GM12878 (cell line): ENCODE measurements around the gene ITGA7. TPM values are rescaled to one million over a fixed set of nuclear protein-coding genes. Genes with fewer than 3 reads are reported as not detected.
A peak's percentile ranks its signal among the peaks of the same experiment; 100 is the strongest.

Source experiments
- ATF7 ChIP-seq: fragments of 450-650 bp; IDR thresholded peaks from 2 replicates; pipeline ENCODE4 v1.6.1; 2016; ENCODE audit warnings: low read depth, mild to moderate bottlenecking
- BCL11A ChIP-seq: IDR thresholded peaks from 2 replicates; pipeline ENCODE4 v1.6.1; 2011; ENCODE audit warnings: low read depth, low read length
- HDAC2 ChIP-seq: fragments of 200-600 bp; sonication (generic); IDR thresholded peaks from 2 replicates; pipeline ENCODE4 v1.6.1; 2017
- POU2F2 ChIP-seq: IDR thresholded peaks from 3 replicates; pipeline ENCODE4 v1.6.1; 2011; ENCODE audit warnings: low read depth, mild to moderate bottlenecking, low read length, borderline replicate concordance
- SUZ12 ChIP-seq: fragments of 200-600 bp; sonication (generic); IDR thresholded peaks from one replicate; pipeline ENCODE4 v1.6.1; 2018; ENCODE audit warnings: antibody characterized with exemption, mild to moderate bottlenecking; ENCODE audit not compliant: unreplicated experiment
- TBL1XR1 ChIP-seq: IDR thresholded peaks from 2 replicates; pipeline ENCODE4 v1.6.1; 2012; ENCODE audit warnings: low read depth, low read length, improper control_type of control experiment
- ZNF24 ChIP-seq: fragments of 450-650 bp; IDR thresholded peaks from 2 replicates; pipeline ENCODE4 v1.6.1; 2017; ENCODE audit warnings: antibody characterized with exemption, mild to moderate bottlenecking
- polyA plus RNA-seq, 11 experiments: library from polyadenylated mRNA; depleted of rRNA in 4 of 11; unstranded in 6 of 11; stranded (reverse) in 5 of 11; fragments of >200 nt; fragmentation: Nextera tagmentation in 4 of 11; fragmentation: Illumina TruSeq in 1 of 11; extraction: Ambion mirVana in 4 of 11; extraction: Trizol in 1 of 11; gene quantifications; 1 replicate in 1 of 11; 2 replicates in 10 of 11; pipeline versions ENCODE4 v1.2.1 to v1.2.3, GENCODE V29; 2011 to 2016; ENCODE audit warnings: inconsistent platforms in 2 of 11, missing spikeins in 2 of 11, low read depth in 1 of 11
- total RNA-seq, 4 experiments: library from RNA; depleted of rRNA in 3 of 4; stranded (reverse); fragments of >200 nt in 3 of 4; fragmentation: Illumina TruSeq in 1 of 4; extraction: Trizol in 1 of 4; gene quantifications; 2 replicates each; pipeline versions ENCODE4 v1.2.1 to v1.2.3, GENCODE V29; 2013 to 2021
- TF ChIP-seq, protein P1 (sequence below): fragments of 450-650 bp; IDR thresholded peaks from 2 replicates; pipeline ENCODE4 v1.6.1; 2017; ENCODE audit warnings: mild to moderate bottlenecking, moderate library complexity
- TF ChIP-seq, protein P2 (sequence below): IDR thresholded peaks from 2 replicates; pipeline ENCODE4 v1.6.1; 2011; ENCODE audit warnings: borderline replicate concordance, low read depth, mild to moderate bottlenecking, moderate library complexity, low read length; ENCODE audit not compliant: insufficient read depth, poor library complexity, severe bottlenecking
- TF ChIP-seq, protein P3 (sequence below): fragments of 450-650 bp; IDR thresholded peaks from 2 replicates; pipeline ENCODE4 v1.6.1; 2017; ENCODE audit warnings: mild to moderate bottlenecking, moderate library complexity
- TF ChIP-seq, protein P4 (sequence below), 3 experiments: IDR thresholded peaks in 2 of 3; conservative IDR thresholded peaks in 1 of 3; 2 replicates each; pipeline ENCODE4 v1.5.1; 2011; ENCODE audit warnings: low read depth in 3 of 3, low read length in 3 of 3, mild to moderate bottlenecking in 3 of 3, control low read depth in 2 of 3, moderate library complexity in 2 of 3, inconsistent platforms in 1 of 3, mixed read lengths in 1 of 3; ENCODE audit not compliant: control insufficient read depth in 2 of 3, insufficient read depth in 1 of 3; ENCODE audit errors: extremely low read depth in 1 of 3
- TF ChIP-seq, protein P5 (sequence below): IDR thresholded peaks from 2 replicates; pipeline ENCODE4 v1.6.1; 2011; ENCODE audit warnings: low read depth, low read length, improper control_type of control experiment, borderline replicate concordance
- TF ChIP-seq, protein P6 (sequence below): IDR thresholded peaks from 2 replicates; pipeline ENCODE4 v1.6.1; 2011; ENCODE audit warnings: borderline replicate concordance, low read depth, mild to moderate bottlenecking, moderate library complexity, mixed read lengths, low read length; ENCODE audit not compliant: insufficient read depth; ENCODE audit errors: extremely low read length

The ITGA7 gene
- total and polyA plus RNA-seq, 10 of the 15 experiments (the other 5 are each of a cell fraction or from before 2014, with no cell fraction given), result 0.18 to 5.1 (median 1.5) TPM

DNA sequence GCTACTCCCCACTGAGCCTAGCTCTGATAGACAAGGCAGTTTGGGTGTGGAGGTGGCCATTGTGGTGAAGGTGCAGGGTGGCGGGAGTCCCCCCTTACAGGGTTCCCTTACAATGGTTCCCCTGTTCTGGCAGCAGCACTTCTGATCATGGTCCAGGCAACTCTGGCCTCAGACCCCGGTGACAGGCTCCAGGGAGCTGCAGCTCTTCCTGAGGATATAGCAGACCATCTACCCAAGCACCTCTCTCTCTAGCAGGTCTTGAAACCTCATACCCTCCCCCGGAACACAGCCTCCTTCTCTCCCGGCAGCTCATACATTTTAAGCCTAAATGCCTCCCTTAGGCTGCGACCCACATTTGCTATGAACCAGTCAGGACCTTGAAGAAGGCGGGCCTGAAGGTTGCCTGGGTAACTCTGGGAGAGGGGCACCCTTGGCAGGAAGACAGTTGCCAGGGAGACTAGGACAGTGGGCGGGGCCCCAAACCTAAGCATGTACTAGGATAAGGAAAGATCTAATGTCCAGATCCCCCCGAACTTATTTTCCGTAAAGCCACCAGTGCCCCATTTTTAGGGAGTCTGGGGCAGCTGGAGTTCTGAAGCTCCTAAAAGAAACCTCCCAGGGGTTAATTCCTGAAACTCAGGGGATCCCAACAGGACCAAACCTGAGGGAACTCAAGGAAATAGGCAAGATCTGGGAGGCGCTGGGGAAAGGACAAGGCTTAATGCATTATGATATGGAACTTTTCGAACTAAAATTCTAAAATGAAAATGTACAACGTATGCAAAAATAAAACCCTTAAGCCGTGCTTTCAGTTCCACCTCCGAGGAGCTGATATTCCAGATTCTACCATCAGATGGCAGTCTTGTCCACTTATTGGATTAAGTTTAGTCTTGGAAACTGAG, 30.7 kb upstream of the ITGA7 start (continued):
- TF ChIP-seq, protein P1, sequence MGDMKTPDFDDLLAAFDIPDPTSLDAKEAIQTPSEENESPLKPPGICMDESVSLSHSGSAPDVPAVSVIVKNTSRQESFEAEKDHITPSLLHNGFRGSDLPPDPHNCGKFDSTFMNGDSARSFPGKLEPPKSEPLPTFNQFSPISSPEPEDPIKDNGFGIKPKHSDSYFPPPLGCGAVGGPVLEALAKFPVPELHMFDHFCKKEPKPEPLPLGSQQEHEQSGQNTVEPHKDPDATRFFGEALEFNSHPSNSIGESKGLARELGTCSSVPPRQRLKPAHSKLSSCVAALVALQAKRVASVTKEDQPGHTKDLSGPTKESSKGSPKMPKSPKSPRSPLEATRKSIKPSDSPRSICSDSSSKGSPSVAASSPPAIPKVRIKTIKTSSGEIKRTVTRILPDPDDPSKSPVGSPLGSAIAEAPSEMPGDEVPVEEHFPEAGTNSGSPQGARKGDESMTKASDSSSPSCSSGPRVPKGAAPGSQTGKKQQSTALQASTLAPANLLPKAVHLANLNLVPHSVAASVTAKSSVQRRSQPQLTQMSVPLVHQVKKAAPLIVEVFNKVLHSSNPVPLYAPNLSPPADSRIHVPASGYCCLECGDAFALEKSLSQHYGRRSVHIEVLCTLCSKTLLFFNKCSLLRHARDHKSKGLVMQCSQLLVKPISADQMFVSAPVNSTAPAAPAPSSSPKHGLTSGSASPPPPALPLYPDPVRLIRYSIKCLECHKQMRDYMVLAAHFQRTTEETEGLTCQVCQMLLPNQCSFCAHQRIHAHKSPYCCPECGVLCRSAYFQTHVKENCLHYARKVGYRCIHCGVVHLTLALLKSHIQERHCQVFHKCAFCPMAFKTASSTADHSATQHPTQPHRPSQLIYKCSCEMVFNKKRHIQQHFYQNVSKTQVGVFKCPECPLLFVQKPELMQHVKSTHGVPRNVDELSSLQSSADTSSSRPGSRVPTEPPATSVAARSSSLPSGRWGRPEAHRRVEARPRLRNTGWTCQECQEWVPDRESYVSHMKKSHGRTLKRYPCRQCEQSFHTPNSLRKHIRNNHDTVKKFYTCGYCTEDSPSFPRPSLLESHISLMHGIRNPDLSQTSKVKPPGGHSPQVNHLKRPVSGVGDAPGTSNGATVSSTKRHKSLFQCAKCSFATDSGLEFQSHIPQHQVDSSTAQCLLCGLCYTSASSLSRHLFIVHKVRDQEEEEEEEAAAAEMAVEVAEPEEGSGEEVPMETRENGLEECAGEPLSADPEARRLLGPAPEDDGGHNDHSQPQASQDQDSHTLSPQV, result no peak
- TF ChIP-seq, protein P2, sequence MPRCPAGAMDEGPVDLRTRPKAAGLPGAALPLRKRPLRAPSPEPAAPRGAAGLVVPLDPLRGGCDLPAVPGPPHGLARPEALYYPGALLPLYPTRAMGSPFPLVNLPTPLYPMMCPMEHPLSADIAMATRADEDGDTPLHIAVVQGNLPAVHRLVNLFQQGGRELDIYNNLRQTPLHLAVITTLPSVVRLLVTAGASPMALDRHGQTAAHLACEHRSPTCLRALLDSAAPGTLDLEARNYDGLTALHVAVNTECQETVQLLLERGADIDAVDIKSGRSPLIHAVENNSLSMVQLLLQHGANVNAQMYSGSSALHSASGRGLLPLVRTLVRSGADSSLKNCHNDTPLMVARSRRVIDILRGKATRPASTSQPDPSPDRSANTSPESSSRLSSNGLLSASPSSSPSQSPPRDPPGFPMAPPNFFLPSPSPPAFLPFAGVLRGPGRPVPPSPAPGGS, result no peak
- TF ChIP-seq ATF7 (peak; percentile 50; the same call in 1 of the 2 replicates), SUZ12 (no peak), ZNF24 (no peak), TBL1XR1 (no peak), POU2F2 (peak; percentile 54; the same call in 1 of the 3 replicates), BCL11A (no peak), HDAC2 (no peak)
- TF ChIP-seq, protein P3, sequence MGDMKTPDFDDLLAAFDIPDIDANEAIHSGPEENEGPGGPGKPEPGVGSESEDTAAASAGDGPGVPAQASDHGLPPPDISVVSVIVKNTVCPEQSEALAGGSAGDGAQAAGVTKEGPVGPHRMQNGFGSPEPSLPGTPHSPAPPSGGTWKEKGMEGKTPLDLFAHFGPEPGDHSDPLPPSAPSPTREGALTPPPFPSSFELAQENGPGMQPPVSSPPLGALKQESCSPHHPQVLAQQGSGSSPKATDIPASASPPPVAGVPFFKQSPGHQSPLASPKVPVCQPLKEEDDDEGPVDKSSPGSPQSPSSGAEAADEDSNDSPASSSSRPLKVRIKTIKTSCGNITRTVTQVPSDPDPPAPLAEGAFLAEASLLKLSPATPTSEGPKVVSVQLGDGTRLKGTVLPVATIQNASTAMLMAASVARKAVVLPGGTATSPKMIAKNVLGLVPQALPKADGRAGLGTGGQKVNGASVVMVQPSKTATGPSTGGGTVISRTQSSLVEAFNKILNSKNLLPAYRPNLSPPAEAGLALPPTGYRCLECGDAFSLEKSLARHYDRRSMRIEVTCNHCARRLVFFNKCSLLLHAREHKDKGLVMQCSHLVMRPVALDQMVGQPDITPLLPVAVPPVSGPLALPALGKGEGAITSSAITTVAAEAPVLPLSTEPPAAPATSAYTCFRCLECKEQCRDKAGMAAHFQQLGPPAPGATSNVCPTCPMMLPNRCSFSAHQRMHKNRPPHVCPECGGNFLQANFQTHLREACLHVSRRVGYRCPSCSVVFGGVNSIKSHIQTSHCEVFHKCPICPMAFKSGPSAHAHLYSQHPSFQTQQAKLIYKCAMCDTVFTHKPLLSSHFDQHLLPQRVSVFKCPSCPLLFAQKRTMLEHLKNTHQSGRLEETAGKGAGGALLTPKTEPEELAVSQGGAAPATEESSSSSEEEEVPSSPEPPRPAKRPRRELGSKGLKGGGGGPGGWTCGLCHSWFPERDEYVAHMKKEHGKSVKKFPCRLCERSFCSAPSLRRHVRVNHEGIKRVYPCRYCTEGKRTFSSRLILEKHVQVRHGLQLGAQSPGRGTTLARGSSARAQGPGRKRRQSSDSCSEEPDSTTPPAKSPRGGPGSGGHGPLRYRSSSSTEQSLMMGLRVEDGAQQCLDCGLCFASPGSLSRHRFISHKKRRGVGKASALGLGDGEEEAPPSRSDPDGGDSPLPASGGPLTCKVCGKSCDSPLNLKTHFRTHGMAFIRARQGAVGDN, result peak; percentile 80; the same call in 1 of the 2 replicates
- TF ChIP-seq, protein P4, sequence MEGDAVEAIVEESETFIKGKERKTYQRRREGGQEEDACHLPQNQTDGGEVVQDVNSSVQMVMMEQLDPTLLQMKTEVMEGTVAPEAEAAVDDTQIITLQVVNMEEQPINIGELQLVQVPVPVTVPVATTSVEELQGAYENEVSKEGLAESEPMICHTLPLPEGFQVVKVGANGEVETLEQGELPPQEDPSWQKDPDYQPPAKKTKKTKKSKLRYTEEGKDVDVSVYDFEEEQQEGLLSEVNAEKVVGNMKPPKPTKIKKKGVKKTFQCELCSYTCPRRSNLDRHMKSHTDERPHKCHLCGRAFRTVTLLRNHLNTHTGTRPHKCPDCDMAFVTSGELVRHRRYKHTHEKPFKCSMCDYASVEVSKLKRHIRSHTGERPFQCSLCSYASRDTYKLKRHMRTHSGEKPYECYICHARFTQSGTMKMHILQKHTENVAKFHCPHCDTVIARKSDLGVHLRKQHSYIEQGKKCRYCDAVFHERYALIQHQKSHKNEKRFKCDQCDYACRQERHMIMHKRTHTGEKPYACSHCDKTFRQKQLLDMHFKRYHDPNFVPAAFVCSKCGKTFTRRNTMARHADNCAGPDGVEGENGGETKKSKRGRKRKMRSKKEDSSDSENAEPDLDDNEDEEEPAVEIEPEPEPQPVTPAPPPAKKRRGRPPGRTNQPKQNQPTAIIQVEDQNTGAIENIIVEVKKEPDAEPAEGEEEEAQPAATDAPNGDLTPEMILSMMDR (IDR thresholded peaks at IDR 0.05 in 2 of 3, conservative IDR thresholded peaks at IDR 0.05 in 1 of 3; ENCODE audit: control insufficient read depth in 2 of 3, extremely low read depth in 1 of 3, insufficient read depth in 1 of 3, low read depth in 3 of 3, low read length in 3 of 3), result peak; percentile 68 to 89 (median 87); a peak in 5 of 6 replicates
- TF ChIP-seq, protein P5, sequence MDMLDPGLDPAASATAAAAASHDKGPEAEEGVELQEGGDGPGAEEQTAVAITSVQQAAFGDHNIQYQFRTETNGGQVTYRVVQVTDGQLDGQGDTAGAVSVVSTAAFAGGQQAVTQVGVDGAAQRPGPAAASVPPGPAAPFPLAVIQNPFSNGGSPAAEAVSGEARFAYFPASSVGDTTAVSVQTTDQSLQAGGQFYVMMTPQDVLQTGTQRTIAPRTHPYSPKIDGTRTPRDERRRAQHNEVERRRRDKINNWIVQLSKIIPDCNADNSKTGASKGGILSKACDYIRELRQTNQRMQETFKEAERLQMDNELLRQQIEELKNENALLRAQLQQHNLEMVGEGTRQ, result no peak
- TF ChIP-seq, protein P6, sequence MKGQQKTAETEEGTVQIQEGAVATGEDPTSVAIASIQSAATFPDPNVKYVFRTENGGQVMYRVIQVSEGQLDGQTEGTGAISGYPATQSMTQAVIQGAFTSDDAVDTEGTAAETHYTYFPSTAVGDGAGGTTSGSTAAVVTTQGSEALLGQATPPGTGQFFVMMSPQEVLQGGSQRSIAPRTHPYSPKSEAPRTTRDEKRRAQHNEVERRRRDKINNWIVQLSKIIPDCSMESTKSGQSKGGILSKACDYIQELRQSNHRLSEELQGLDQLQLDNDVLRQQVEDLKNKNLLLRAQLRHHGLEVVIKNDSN, result no peak
